SU-DHL-6 (cell line): Measurements from ENCODE around the gene ARL6IP5.

Source experiments
- H2AFZ ChIP-seq: fragments of 200-600 bp; sonication (generic); 2 replicates; pipeline ENCODE4 v1.6.1; 2014; ENCODE audit warnings: low read depth, mild to moderate bottlenecking, moderate library complexity, mixed read lengths, antibody characterized with exemption, low read length; ENCODE audit not compliant: severe bottlenecking
- H3F3A ChIP-seq: fragments of 200-600 bp; shearing (Covaris generic); 2 replicates; pipeline ENCODE4 v1.6.0; 2016; ENCODE audit warnings: antibody characterized with exemption, mild to moderate bottlenecking; ENCODE audit not compliant: insufficient read depth
- H3K27ac ChIP-seq: fragments of 200-600 bp; sonication (generic); 2 replicates; pipeline ENCODE4 v1.5.1; 2016; ENCODE audit warnings: low read depth, mild to moderate bottlenecking, low read length, moderate library complexity, mixed read lengths
- H3K27me3 ChIP-seq: fragments of 200-600 bp; sonication (generic), shearing (Covaris generic); 2 replicates; pipeline ENCODE4 v1.6.0; 2014; ENCODE audit warnings: mild to moderate bottlenecking, low read length
- H3K36me3 ChIP-seq: fragments of 200-600 bp; sonication (generic); 2 replicates; pipeline ENCODE4 v1.6.1; 2014; ENCODE audit warnings: mild to moderate bottlenecking, low read length, mixed read lengths
- H3K4me2 ChIP-seq: fragments of 300-600, 200-600 bp; shearing (Covaris generic), sonication (generic); 2 replicates; pipeline ENCODE4 v1.6.0; 2014; ENCODE audit warnings: low read length, low read depth, mild to moderate bottlenecking; ENCODE audit not compliant: poor library complexity, severe bottlenecking
- H3K4me3 ChIP-seq: fragments of 200-600 bp; sonication (generic); 2 replicates; pipeline ENCODE4 v1.5.1; 2014; ENCODE audit warnings: antibody characterized with exemption, low read length, mild to moderate bottlenecking, mixed read lengths; ENCODE audit not compliant: insufficient read depth, poor library complexity, severe bottlenecking
- H3K79me2 ChIP-seq: fragments of 200-600 bp; sonication (generic); 2 replicates; pipeline ENCODE4 v1.6.1; 2014; ENCODE audit warnings: mild to moderate bottlenecking, low read length, moderate library complexity; ENCODE audit not compliant: insufficient read depth
- H3K9ac ChIP-seq: fragments of 200-600 bp; sonication (generic); 2 replicates; pipeline ENCODE4 v1.7.0; 2014; ENCODE audit warnings: mild to moderate bottlenecking, low read length
- H3K9me2 ChIP-seq: fragments of 200-600 bp; sonication (generic); replicated peaks from 2 replicates; pipeline ENCODE4 v1.6.1; 2014; ENCODE audit warnings: low read length; ENCODE audit not compliant: insufficient read depth
- H3K9me3 ChIP-seq: fragments of 200-600 bp; sonication (generic); 2 replicates; pipeline ENCODE4 v1.6.1; 2014; ENCODE audit warnings: low read length, mixed read lengths; ENCODE audit not compliant: insufficient read depth
- H4K20me1 ChIP-seq: fragments of 200-600 bp; sonication (generic); 2 replicates; pipeline ENCODE4 v1.6.1; 2014; ENCODE audit warnings: low read depth, mild to moderate bottlenecking, antibody characterized with exemption, low read length, moderate library complexity, mixed read lengths
- CTCF ChIP-seq: fragments of 200-600 bp; sonication (generic); IDR thresholded peaks from one replicate; pipeline ENCODE4 v1.5.1; 2017; ENCODE audit warnings: antibody characterized with exemption, mild to moderate bottlenecking, low read length, moderate library complexity; ENCODE audit not compliant: insufficient read depth, poor library complexity, severe bottlenecking
- EZH2phosphoT487 ChIP-seq: fragments of 200-600 bp; sonication (generic), shearing (Covaris generic); conservative IDR thresholded peaks from 2 replicates; pipeline ENCODE4 v1.6.1; 2018; ENCODE audit warnings: mild to moderate bottlenecking, antibody characterized with exemption, low read length, moderate library complexity, mixed read lengths

ARL6IP5 gene

GRCh38 chr3:69058947-69059224 is 25.9 kb upstream of the ARL6IP5 start:
- H3F3A ChIP-seq = peaks cover 15% of the 10 kb centered on the region
- H3K9me3 ChIP-seq = no peaks in the 10 kb centered on the region
- TF ChIP-seq EZH2phosphoT487 (no peak), CTCF (no peak)
- H3K27ac ChIP-seq = peak overlapping the region; percentile 55
- no peaks in the 10 kb centered on the region for H3K27me3 ChIP-seq
- no peak overlapping the region for H3K4me3 ChIP-seq
- H4K20me1 ChIP-seq = no peaks in the 10 kb centered on the region
- no peaks in the 10 kb centered on the region for H3K9me2 ChIP-seq
- peak overlapping the region; percentile 22; the same call in 1 of the 2 replicates for H3K9ac ChIP-seq
- H2AFZ ChIP-seq = no peak overlapping the region
- H3K4me2 ChIP-seq = peak overlapping the region; percentile 39
- peaks cover 68% of the 10 kb centered on the region for H3K36me3 ChIP-seq
- H3K79me2 ChIP-seq = no peaks in the 10 kb centered on the region

DNA sequence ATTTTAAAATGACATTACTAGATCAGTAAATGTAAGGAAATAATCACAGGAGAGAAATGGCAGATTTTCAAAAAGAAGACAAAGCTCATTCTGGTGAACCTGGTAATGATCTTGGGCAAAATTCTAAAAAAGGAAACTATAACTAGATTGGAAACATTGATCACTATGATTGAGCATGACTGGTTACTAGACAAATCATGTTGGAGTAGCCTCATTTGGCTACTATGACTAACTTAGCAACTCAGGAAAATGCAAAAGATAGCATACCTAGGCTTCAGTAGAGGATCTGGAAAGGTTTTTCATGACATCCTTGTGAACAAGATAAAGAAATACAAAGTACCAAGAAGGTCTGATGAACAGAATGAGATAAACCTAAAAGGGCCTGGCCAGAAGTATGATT is 25.0 kb upstream of the ARL6IP5 start:
- Histone ChIP-seq H3K27me3 (no peaks in the 10 kb centered on the region), H3K4me2 (no peak overlapping the region), H3K9me3 (no peaks in the 10 kb centered on the region), H3K9ac (no peak overlapping the region), H2AFZ (no peak overlapping the region), H3F3A (peaks cover 11% of the 10 kb centered on the region), H3K27ac (no peak overlapping the region), H3K9me2 (no peaks in the 10 kb centered on the region), H4K20me1 (no peaks in the 10 kb centered on the region), H3K4me3 (no peak overlapping the region), H3K36me3 (peaks cover 72% of the 10 kb centered on the region), H3K79me2 (no peaks in the 10 kb centered on the region; the same call in 1 of the 2 replicates)
- TF ChIP-seq EZH2phosphoT487 (no peak), CTCF (no peak)

GRCh38 chr3:69063636-69064035 is 21.1 kb upstream of the ARL6IP5 start:
- Histone ChIP-seq H3K27me3 (no peaks in the 10 kb centered on the region), H3K9me3 (no peaks in the 10 kb centered on the region), H3K4me3 (no peak overlapping the region), H2AFZ (no peak overlapping the region), H4K20me1 (no peaks in the 10 kb centered on the region), H3K4me2 (no peak overlapping the region), H3K9me2 (no peaks in the 10 kb centered on the region), H3K9ac (no peak overlapping the region), H3K79me2 (no peaks in the 10 kb centered on the region; the same call in none of the 2 replicates), H3K36me3 (peaks cover 49% of the 10 kb centered on the region), H3K27ac (no peak overlapping the region), H3F3A (0 out of 2 replicates have a peak, but pooled peaks cover 4% of the 10 kb centered on the region)
- TF ChIP-seq EZH2phosphoT487 (no peak), CTCF (no peak)
